IMR-90 (cell line): ENCODE results near the gene FNBP1. TPM values are rescaled to one million over a fixed set of nuclear protein-coding genes. Genes with fewer than 3 reads are reported as not detected.

Experiments
- ATAC-seq: fragments of 200-7000 bp; cut with Tn5 transposase; 2 replicates; pipeline ENCODE4 v1.9.1; 2020; ENCODE audit warnings: low read depth, mild to moderate bottlenecking, moderate library complexity
- BruUV-seq: library from RNA; stranded (reverse); fragments of 400-500 nt; replicated peaks from 2 replicates; lab custom pipeline; 2021; lab: Mats Ljungman, UMichigan
- CTCF ChIA-PET: fragments of 300-600 bp; formaldehyde crosslinking; extraction: SDS; loops from one replicate; lab custom pipeline; 2021; ENCODE audit warnings: antibody characterized with exemption; lab: Yijun Ruan, JAX
- POLR2A ChIA-PET: fragments of 300-600 bp; sonication (Branson Sonifier 250); formaldehyde crosslinking; loops from one replicate; lab custom pipeline; 2022; ENCODE audit warnings: antibody characterized with exemption; ENCODE audit not compliant: unreplicated experiment; lab: Charles Lee
- DNase-seq: peaks from one replicate; pipeline ENCODE4 v3.0.0; 2013
- H2AFZ ChIP-seq: replicated peaks from 2 replicates; pipeline ENCODE3; 2013; ENCODE audit warnings: low read length, mild to moderate bottlenecking; ENCODE audit not compliant: poor library complexity
- H2AK5ac ChIP-seq: 2 replicates; pipeline ENCODE4 v1.6.1; 2013; ENCODE audit warnings: low read depth, low read length, inconsistent platforms
- H2AK9ac ChIP-seq: replicated peaks from 2 replicates; pipeline ENCODE3; 2013; ENCODE audit warnings: mild to moderate bottlenecking, low read depth, low read length, moderate library complexity; ENCODE audit not compliant: poor library complexity
- H2BK120ac ChIP-seq: 2 replicates; pipeline ENCODE4 v1.6.1; 2013; ENCODE audit warnings: low read depth, low read length, inconsistent platforms
- H2BK15ac ChIP-seq: 3 replicates; pipeline ENCODE4 v1.6.1; 2013; ENCODE audit warnings: low read depth, low read length, inconsistent platforms
- H2BK20ac ChIP-seq: 2 replicates; pipeline ENCODE4 v1.6.1; 2013; ENCODE audit warnings: low read depth, mild to moderate bottlenecking, inconsistent platforms, low read length, moderate library complexity
- H2BK5ac ChIP-seq: 2 replicates; pipeline ENCODE4 v1.6.1; 2013; ENCODE audit warnings: mild to moderate bottlenecking, low read depth, low read length, inconsistent platforms; ENCODE audit not compliant: poor library complexity, severe bottlenecking
- H3K14ac ChIP-seq: replicated peaks from 2 replicates; pipeline ENCODE4 v1.6.1; 2013; ENCODE audit warnings: low read depth, low read length, inconsistent platforms
- H3K18ac ChIP-seq: 2 replicates; pipeline ENCODE4 v1.6.1; 2013; ENCODE audit warnings: low read depth, low read length, control low read depth
- H3K23ac ChIP-seq: 2 replicates; pipeline ENCODE4 v1.6.1; 2013; ENCODE audit warnings: low read depth, low read length, inconsistent platforms
- H3K27ac ChIP-seq: 2 replicates; pipeline ENCODE4 v1.5.1; 2013; ENCODE audit warnings: mild to moderate bottlenecking, control low read depth, low read length; ENCODE audit not compliant: insufficient read depth
- H3K27me3 ChIP-seq: 2 replicates; pipeline ENCODE4 v1.6.1; 2013; ENCODE audit warnings: low read length; ENCODE audit not compliant: control insufficient read depth, insufficient read depth
- H3K36me3 ChIP-seq: 2 replicates; pipeline ENCODE4 v1.6.1; 2013; ENCODE audit warnings: low read length, mixed read lengths; ENCODE audit not compliant: control insufficient read depth, insufficient read depth
- H3K4ac ChIP-seq: 2 replicates; pipeline ENCODE4 v1.6.1; 2013; ENCODE audit warnings: low read depth, low read length, inconsistent platforms
- H3K4me1 ChIP-seq: 2 replicates; pipeline ENCODE4 v1.6.1; 2013; ENCODE audit warnings: low read length, mixed read lengths; ENCODE audit not compliant: control insufficient read depth, insufficient read depth
- H3K4me2 ChIP-seq: 2 replicates; pipeline ENCODE4 v1.6.1; 2013; ENCODE audit warnings: low read depth, mild to moderate bottlenecking, control low read depth, low read length, moderate library complexity
- H3K4me3 ChIP-seq: 2 replicates; pipeline ENCODE4 v1.5.1; 2013; ENCODE audit warnings: low read depth, mild to moderate bottlenecking, control low read depth, low read length, moderate library complexity; ENCODE audit not compliant: insufficient read depth
- H3K56ac ChIP-seq: 2 replicates; pipeline ENCODE4 v1.6.1; 2013; ENCODE audit warnings: low read length, inconsistent platforms; ENCODE audit not compliant: insufficient read depth; ENCODE audit errors: extremely low read depth
- H3K79me1 ChIP-seq, 2 experiments: 2 replicates each; pipeline ENCODE4 v1.6.1; 2013; ENCODE audit warnings: low read length in 2 of 2, inconsistent platforms in 1 of 2, low read depth in 1 of 2
- H3K9ac ChIP-seq: 2 replicates; pipeline ENCODE4 v1.6.1; 2013; ENCODE audit warnings: low read depth, low read length, control low read depth
- H3K9me1 ChIP-seq: 2 replicates; pipeline ENCODE4 v1.6.1; 2013; ENCODE audit warnings: low read length, inconsistent platforms; ENCODE audit not compliant: insufficient read depth
- H3K9me3 ChIP-seq: 2 replicates; pipeline ENCODE4 v1.6.1; 2013; ENCODE audit warnings: low read length; ENCODE audit not compliant: control insufficient read depth, insufficient read depth
- H4K20me1 ChIP-seq: 2 replicates; pipeline ENCODE4 v1.6.1; 2013; ENCODE audit warnings: low read length, inconsistent platforms; ENCODE audit not compliant: insufficient read depth
- H4K5ac ChIP-seq: 2 replicates; pipeline ENCODE4 v1.6.1; 2013; ENCODE audit warnings: mild to moderate bottlenecking, low read depth, low read length, control low read depth
- H4K8ac ChIP-seq, 2 experiments: 2 replicates each; pipeline ENCODE4 v1.6.1; 2013; ENCODE audit warnings: low read depth in 2 of 2, low read length in 2 of 2, control low read depth in 1 of 2, inconsistent platforms in 1 of 2
- H4K91ac ChIP-seq: 2 replicates; pipeline ENCODE4 v1.6.1; 2013; ENCODE audit warnings: low read depth, low read length, inconsistent platforms; ENCODE audit not compliant: insufficient read depth
- BHLHE40 ChIP-seq: fragments of 150-350 bp; IDR thresholded peaks from 2 replicates; pipeline ENCODE4 v1.6.1; 2016; ENCODE audit warnings: mild to moderate bottlenecking, low read depth, low read length
- CEBPB ChIP-seq: IDR thresholded peaks from 2 replicates; pipeline ENCODE4 v1.6.1; 2012; ENCODE audit warnings: low read depth, low read length, improper control_type of control experiment
- CTCF ChIP-seq: conservative IDR thresholded peaks from 2 replicates; pipeline ENCODE4 v1.5.1; 2012; ENCODE audit warnings: mild to moderate bottlenecking, low read depth, low read length, improper control_type of control experiment
- ELK1 ChIP-seq: fragments of 150-350 bp; IDR thresholded peaks from 2 replicates; pipeline ENCODE4 v1.6.1; 2016; ENCODE audit warnings: low read depth, mild to moderate bottlenecking, low read length, moderate library complexity, borderline replicate concordance
- FOS ChIP-seq: fragments of 150-350 bp; IDR thresholded peaks from 2 replicates; pipeline ENCODE4 v1.6.1; 2016; ENCODE audit warnings: low read depth, low read length
- MAFK ChIP-seq: IDR thresholded peaks from 2 replicates; pipeline ENCODE4 v1.6.1; 2012; ENCODE audit warnings: low read depth, low read length, improper control_type of control experiment
- MAZ ChIP-seq: IDR thresholded peaks from 2 replicates; pipeline ENCODE4 v1.6.1; 2012; ENCODE audit warnings: low read depth, mild to moderate bottlenecking, low read length, improper control_type of control experiment, moderate library complexity, borderline replicate concordance
- MXI1 ChIP-seq: IDR thresholded peaks from 2 replicates; pipeline ENCODE4 v1.6.1; 2012; ENCODE audit warnings: low read depth, mild to moderate bottlenecking, low read length, moderate library complexity, borderline replicate concordance
- NFE2L2 ChIP-seq: fragments of 150-350 bp; IDR thresholded peaks from 2 replicates; pipeline ENCODE4 v1.6.1; 2016; ENCODE audit warnings: low read depth, mild to moderate bottlenecking, low read length
- POLR2A ChIP-seq: IDR thresholded peaks from 2 replicates; pipeline ENCODE4 v1.6.1; 2012; ENCODE audit warnings: mild to moderate bottlenecking, low read depth, low read length
- RAD21 ChIP-seq: IDR thresholded peaks from 2 replicates; pipeline ENCODE4 v1.6.1; 2012; ENCODE audit warnings: low read length, improper control_type of control experiment
- RCOR1 ChIP-seq: IDR thresholded peaks from 2 replicates; pipeline ENCODE4 v1.6.1; 2012; ENCODE audit warnings: mild to moderate bottlenecking, low read length, improper control_type of control experiment; ENCODE audit not compliant: insufficient replicate concordance
- SMC3 ChIP-seq: fragments of 150-350 bp; IDR thresholded peaks from 2 replicates; pipeline ENCODE4 v1.6.1; 2016; ENCODE audit warnings: low read depth, mild to moderate bottlenecking, antibody characterized with exemption, low read length, moderate library complexity
- USF2 ChIP-seq: fragments of 150-350 bp; IDR thresholded peaks from 2 replicates; pipeline ENCODE4 v1.6.1; 2017; ENCODE audit warnings: mild to moderate bottlenecking, antibody characterized with exemption, low read length, low read depth
- WGBS, 2 experiments: methylation state at CpG; one replicate each; pipeline versions ENCODE4 v1.1.5 to v1.1.7; 2013; ENCODE audit warnings: missing lambda C conversion rate in 2 of 2; ENCODE audit not compliant: insufficient read length in 1 of 2; ENCODE audit errors: extremely low coverage in 2 of 2; 5-methylcytosine and 5-hydroxymethylcytosine counted together
- dilution Hi-C: fragments of 300-500 bp; cut with HindIII; formaldehyde crosslinking; loops from one replicate; pipeline ENCODE4 v1.14.3; 2018; ENCODE audit warnings: low sequenced_read_pairs; ENCODE audit not compliant: unreplicated experiment
- in situ Hi-C: fragments of 300-500 bp; cut with MboI; formaldehyde crosslinking; loops from 3 replicates; pipeline ENCODE4 v1.14.3; 2019; ENCODE audit warnings: low sequenced_read_pairs, inconsistent platforms, mixed read lengths
- intact Hi-C: fragments of 100-400 bp; cut with micrococcal nuclease; formaldehyde crosslinking; loops from 2 replicates; pipeline ENCODE4 v1.10.0; 2022
- polyA plus RNA-seq, 3 experiments: library from polyadenylated mRNA; depleted of rRNA; stranded (reverse); fragments of >200 nt; gene quantifications; 2 replicates each; pipeline ENCODE4 v1.2.3, GENCODE V29; 2012; ENCODE audit warnings: low replicate concordance in 1 of 3
- total RNA-seq: library from RNA; depleted of rRNA; stranded (reverse); fragments of >200 nt; gene quantifications from 2 replicates; pipeline ENCODE4 v1.2.3, GENCODE V29; 2012

The FNBP1 gene
- total and polyA plus RNA-seq, 2 of the 4 experiments (the other 2 are of a cell fraction), result 10.3 to 15.4 TPM

- Histone ChIP-seq H3K79me1 (no peaks in the 10 kb centered on the region), H3K4me3 (no peak overlapping the region), H3K18ac (no peak overlapping the region), H4K8ac (no peak overlapping the region), H3K4me2 (no peak overlapping the region), H2AK9ac (no peak overlapping the region), H3K14ac (no peak overlapping the region), H4K20me1 (no peaks in the 10 kb centered on the region), H2BK15ac (no peak overlapping the region), H3K23ac (no peak overlapping the region), H3K4me1 (no peaks in the 10 kb centered on the region), H3K27ac (no peak overlapping the region), H2BK5ac (no peak overlapping the region), H4K91ac (no peak overlapping the region), H3K9me3 (no peaks in the 10 kb centered on the region), H3K4ac (no peak overlapping the region), H3K9me1 (0 out of 2 replicates have a peak, but pooled peaks cover 3% of the 10 kb centered on the region), H3K9ac (no peak overlapping the region), H3K27me3 (no peaks in the 10 kb centered on the region), H3K36me3 (peaks cover 26% of the 10 kb centered on the region), H2AK5ac (no peak overlapping the region), H2BK120ac (no peak overlapping the region), H3K56ac (no peak overlapping the region), H2BK20ac (no peak overlapping the region), H2AFZ (no peak overlapping the region), H4K5ac (no peak overlapping the region)
- POLR2A ChIA-PET, result no interaction called here
- TF ChIP-seq POLR2A (no peak), MAFK (no peak), MXI1 (no peak), NFE2L2 (no peak), FOS (no peak), ELK1 (no peak), RCOR1 (no peak), RAD21 (no peak), USF2 (no peak), SMC3 (no peak), MAZ (no peak), BHLHE40 (no peak), CTCF (no peak), CEBPB (no peak)
- CTCF ChIA-PET, result no interaction called here
- dilution Hi-C loops, result no loop called here
- ATAC-seq (no peak), DNase-seq (no peak)
- no TSS peak for BruUV-seq
- intact Hi-C loops, result no loop called here
- WGBS, 2 experiments, result 91% methylated on average over 41 of the region's 48 CpGs; no CpG with 5 or more reads in 1 of the 2 experiments
- in situ Hi-C loops, result no loop called here
Observed at GRCh38 chr9:129868023-129868871, 174.7 kb downstream of the FNBP1 start.
